A673 (cell line): ENCODE results near the gene MAVS. TPM values are rescaled to one million over a fixed set of nuclear protein-coding genes. Genes with fewer than 3 reads are reported as not detected.

Experiments used
- BruUV-seq: library from RNA; stranded (reverse); fragments of 400-500 nt; replicated peaks from 2 replicates; lab custom pipeline; 2021; lab: Mats Ljungman, UMichigan
- CTCF ChIA-PET: fragments of 300-600 bp; sonication (Branson Sonifier 250); formaldehyde crosslinking; loops from one replicate; lab custom pipeline; 2022; ENCODE audit warnings: antibody characterized with exemption; lab: Charles Lee
- POLR2A ChIA-PET: fragments of 300-600 bp; sonication (Branson Sonifier 250); formaldehyde crosslinking; loops from one replicate; lab custom pipeline; 2022; ENCODE audit warnings: antibody characterized with exemption; ENCODE audit not compliant: low non-redundant PET; lab: Charles Lee
- DNase-seq: peaks from one replicate; pipeline ENCODE4 v3.0.0-alpha.2; 2015; ENCODE audit warnings: low spot score
- H3K27ac ChIP-seq: fragments of 200-600 bp; sonication (generic); 2 replicates; pipeline ENCODE4 v1.5.1; 2016; ENCODE audit warnings: mixed run types, low read depth, mild to moderate bottlenecking, mixed read lengths, antibody characterized with exemption, low read length; ENCODE audit not compliant: poor library complexity, severe bottlenecking
- H3K27me3 ChIP-seq: fragments of 200-600 bp; sonication (generic); replicated peaks from 2 replicates; pipeline ENCODE4 v1.6.1; 2017; ENCODE audit warnings: mixed run types, low read depth, mild to moderate bottlenecking, mixed read lengths, antibody characterized with exemption, low read length; ENCODE audit not compliant: insufficient read depth, poor library complexity
- H3K36me3 ChIP-seq: fragments of 200-600 bp; sonication (generic); 2 replicates; pipeline ENCODE4 v1.6.1; 2016; ENCODE audit warnings: mixed run types, mild to moderate bottlenecking, mixed read lengths, antibody characterized with exemption, low read length; ENCODE audit not compliant: insufficient read depth, poor library complexity, severe bottlenecking
- H3K4me1 ChIP-seq: fragments of 200-600 bp; sonication (generic); 2 replicates; pipeline ENCODE4 v1.6.1; 2017; ENCODE audit warnings: mixed run types, mild to moderate bottlenecking, mixed read lengths, antibody characterized with exemption, low read length; ENCODE audit not compliant: insufficient read depth, poor library complexity, severe bottlenecking
- H3K4me3 ChIP-seq: fragments of 200-600 bp; sonication (generic); 2 replicates; pipeline ENCODE4 v1.5.1; 2016; ENCODE audit warnings: low read depth, mixed run types, mild to moderate bottlenecking, mixed read lengths, low read length; ENCODE audit not compliant: poor library complexity, severe bottlenecking
- H3K9me3 ChIP-seq: fragments of 200-600 bp; sonication (generic); 2 replicates; pipeline ENCODE4 v1.6.1; 2016; ENCODE audit warnings: mixed run types, low read depth, mild to moderate bottlenecking, mixed read lengths, antibody characterized with exemption, low read length; ENCODE audit not compliant: poor library complexity, severe bottlenecking
- CTCF ChIP-seq: fragments of 300-800, 200-600 bp; sonication (generic); conservative IDR thresholded peaks from 2 replicates; pipeline ENCODE4 v1.5.1; 2017; ENCODE audit warnings: low read depth, mild to moderate bottlenecking, antibody characterized with exemption, low read length, moderate library complexity, mixed read lengths
- EZH2 ChIP-seq: fragments of 200-600 bp; sonication (generic); IDR thresholded peaks from 2 replicates; pipeline ENCODE4 v1.6.1; 2017; ENCODE audit warnings: borderline replicate concordance, low read depth, mild to moderate bottlenecking, mixed read lengths, antibody characterized with exemption, low read length; ENCODE audit not compliant: poor library complexity, severe bottlenecking
- intact Hi-C: fragments of 100-400 bp; cut with micrococcal nuclease; formaldehyde crosslinking; loops from one replicate; pipeline ENCODE4 v1.10.0; 2022; ENCODE audit not compliant: unreplicated experiment
- total RNA-seq: library from RNA; stranded (reverse); gene quantifications from 2 replicates; pipeline ENCODE4 v1.2.3, GENCODE V29; 2021

The MAVS gene
- total RNA-seq, 1 experiment from 2014 or later, result 28.2 TPM

- intact Hi-C loops, result no loop called here
- no peaks in the 10 kb centered on the region for H3K27me3 ChIP-seq
- H3K36me3 ChIP-seq, result peaks cover 37% of the 10 kb centered on the region
- no peak overlapping the region for H3K27ac ChIP-seq
- ChIA-PET POLR2A (interaction anchor here (0.8 kb wide), 1 partner anchor 8 kb away, joined by 13 read pairs; no protein-coding TSS in a partner anchor), CTCF (interaction anchor here (0.7 kb wide), 1 partner anchor 99 kb away, joined by 6 read pairs; no protein-coding TSS in a partner anchor)
- no peaks in the 10 kb centered on the region for H3K9me3 ChIP-seq
- H3K4me1 ChIP-seq, result no peaks in the 10 kb centered on the region
- no TSS peak for BruUV-seq
- no peak for TF ChIP-seq EZH2
- no peak for TF ChIP-seq CTCF
- no peak overlapping the region for H3K4me3 ChIP-seq
- no peak for DNase-seq
Observed at GRCh38 chr20:3867802-3868201, 21.2 kb downstream of the MAVS start.

GRCh38 chr20:3869839-3870634, 23.4 kb downstream of the MAVS start:
- H3K36me3 ChIP-seq, result peaks cover 19% of the 10 kb centered on the region
- TF ChIP-seq EZH2 (no peak), CTCF (no peak)
- no peak overlapping the region for H3K4me3 ChIP-seq
- H3K27me3 ChIP-seq, result no peaks in the 10 kb centered on the region
- no peaks in the 10 kb centered on the region for H3K4me1 ChIP-seq
- no TSS peak for BruUV-seq
- intact Hi-C loops, result no loop called here
- ChIA-PET CTCF (no interaction called here), POLR2A (no interaction called here)
- no peak overlapping the region for H3K27ac ChIP-seq
- H3K9me3 ChIP-seq, result no peaks in the 10 kb centered on the region
- DNase-seq, result no peak

- Histone ChIP-seq H3K4me1 (no peaks in the 10 kb centered on the region), H3K36me3 (peaks cover 8% of the 10 kb centered on the region), H3K27me3 (no peaks in the 10 kb centered on the region), H3K27ac (no peak overlapping the region), H3K9me3 (no peaks in the 10 kb centered on the region), H3K4me3 (no peak overlapping the region)
- no peak for TF ChIP-seq EZH2
- TF ChIP-seq CTCF, result no peak
- BruUV-seq, result no TSS peak
- intact Hi-C loops, result no loop called here
- ChIA-PET POLR2A (interaction anchor here (0.7 kb wide), 1 partner anchor 22 kb away, joined by 4 read pairs; no protein-coding TSS in a partner anchor), CTCF (no interaction called here)
- DNase-seq, result no peak
Observed at GRCh38 chr20:3871550-3872265, 25.1 kb downstream of the MAVS start.
